Measurements from ENCODE around the gene RAB27A. TPM values are rescaled to one million over a fixed set of nuclear protein-coding genes. Genes with fewer than 3 reads are reported as not detected.
A peak's percentile ranks its signal among the peaks of the same experiment; 100 is the strongest.

Gene RAB27A
- total RNA-seq, 5 donors from 2014 or later (not counting 1 experiment from before 2014, with no cell fraction given): 29.7 to 47.2 (median 35.2) TPM

- CTCF ChIA-PET: interaction anchor here in 1 of 2 donors (1.1 to 1.5 kb wide), 3 partner anchors 9 to 44 kb away, joined by 3 to 4 read pairs (median 3); no protein-coding TSS in a partner anchor
- H3K9me3 ChIP-seq: no peaks in the 10 kb centered on the region
- POLR2A ChIA-PET: interaction anchor here in 1 of 2 donors (0.7 kb wide), 1 partner anchor 49 kb away, joined by 4 read pairs; no protein-coding TSS in a partner anchor
- Mint-ChIP-seq H3K4me1 (peaks cover 40 to 61% (median 53%) of the 10 kb centered on the region in 3 donors), H3K9me3 (no peaks in the 10 kb centered on the region), H3K4me3 (no peak overlapping the region), H3K27me3 (no peaks in the 10 kb centered on the region), H3K36me3 (peaks cover 15% of the 10 kb centered on the region), H3K27ac (no peak overlapping the region)
- H3K4me3 ChIP-seq (ENCODE audit: control insufficient read depth in 1 of 2, extremely low read depth in 1 of 2, low read length in 1 of 2): no peak overlapping the region
- DNase-seq: no peak
- H3K4me1 ChIP-seq (ENCODE audit: control insufficient read depth in 1 of 2, extremely low read depth in 1 of 2, insufficient read depth in 2 of 2, low read length in 2 of 2): peaks cover 13 to 27% of the 10 kb centered on the region in 2 experiments
- H3K36me3 ChIP-seq (ENCODE audit: control insufficient read depth in 2 of 2, extremely low read depth in 1 of 2, insufficient read depth in 1 of 2, low read length in 1 of 2): peaks cover 0 to 3% of the 10 kb centered on the region in 2 donors
- no peak overlapping the region for H3K27ac ChIP-seq (ENCODE audit: low read length)
- no peak for ATAC-seq (replicated peaks in 1 of 4)
- no CpG with 5 or more reads among the region's 3 CpGs for WGBS (ENCODE audit: insufficient coverage)
- H3K27me3 ChIP-seq (replicated peaks in 1 of 2; ENCODE audit: control insufficient read depth in 2 of 2, extremely low read depth in 1 of 2, insufficient read depth in 2 of 2, low read length in 1 of 2): no peaks in the 10 kb centered on the region
These were observed 43.0 kb downstream of the RAB27A start for GRCh38 chr15:55246567-55246966.

- no peak for ATAC-seq (replicated peaks in 1 of 4)
- peaks cover 38 to 60% (median 50%) of the 10 kb centered on the region in 3 donors for H3K4me1 Mint-ChIP-seq
- no peaks in the 10 kb centered on the region for H3K9me3 Mint-ChIP-seq
- H3K4me3 Mint-ChIP-seq: no peak overlapping the region
- WGBS (ENCODE audit: insufficient coverage): no CpG with 5 or more reads among the region's 4 CpGs
- H3K27ac ChIP-seq (ENCODE audit: low read length): no peak overlapping the region
- no peaks in the 10 kb centered on the region for H3K9me3 ChIP-seq
- ChIA-PET CTCF (no interaction called here), POLR2A (interaction anchor here in 1 of 2 donors (0.5 kb wide), 1 partner anchor 8 kb away, joined by 3 read pairs; no protein-coding TSS in a partner anchor)
- peaks cover 8 to 18% of the 10 kb centered on the region in 2 experiments for H3K4me1 ChIP-seq (ENCODE audit: control insufficient read depth in 1 of 2, extremely low read depth in 1 of 2, insufficient read depth in 2 of 2, low read length in 2 of 2)
- H3K27me3 Mint-ChIP-seq: no peaks in the 10 kb centered on the region
- H3K4me3 ChIP-seq (ENCODE audit: control insufficient read depth in 1 of 2, extremely low read depth in 1 of 2, low read length in 1 of 2): no peak overlapping the region
- peak overlapping the region; percentile 8 to 18 for H3K27ac Mint-ChIP-seq
- peak in 1 of 35 experiments; percentile 30 for DNase-seq
- H3K36me3 ChIP-seq (ENCODE audit: control insufficient read depth in 2 of 2, extremely low read depth in 1 of 2, insufficient read depth in 1 of 2, low read length in 1 of 2): peaks cover 0 to 3% of the 10 kb centered on the region in 2 donors
- peaks cover 12% of the 10 kb centered on the region for H3K36me3 Mint-ChIP-seq
- no peaks in the 10 kb centered on the region for H3K27me3 ChIP-seq (replicated peaks in 1 of 2; ENCODE audit: control insufficient read depth in 2 of 2, extremely low read depth in 1 of 2, insufficient read depth in 2 of 2, low read length in 1 of 2)
These were observed 44.6 kb downstream of the RAB27A start for GRCh38 chr15:55245059-55245458.

GRCh38 chr15:55241891-55242290 is 47.7 kb downstream of the RAB27A start:
- Histone ChIP-seq H3K36me3 (ENCODE audit: control insufficient read depth in 2 of 2, extremely low read depth in 1 of 2, insufficient read depth in 1 of 2, low read length in 1 of 2) (peaks cover 0 to 3% of the 10 kb centered on the region in 2 donors), H3K4me3 (ENCODE audit: control insufficient read depth in 1 of 2, extremely low read depth in 1 of 2, low read length in 1 of 2) (no peak overlapping the region), H3K27ac (ENCODE audit: low read length) (no peak overlapping the region), H3K4me1 (ENCODE audit: control insufficient read depth in 1 of 2, extremely low read depth in 1 of 2, insufficient read depth in 2 of 2, low read length in 2 of 2) (peaks cover 6 to 7% of the 10 kb centered on the region in 2 experiments), H3K9me3 (no peaks in the 10 kb centered on the region), H3K27me3 (replicated peaks in 1 of 2; ENCODE audit: control insufficient read depth in 2 of 2, extremely low read depth in 1 of 2, insufficient read depth in 2 of 2, low read length in 1 of 2) (no peaks in the 10 kb centered on the region)
- Mint-ChIP-seq H3K9me3 (no peaks in the 10 kb centered on the region), H3K36me3 (peaks cover 15% of the 10 kb centered on the region), H3K4me3 (no peak overlapping the region), H3K27ac (no peak overlapping the region), H3K4me1 (peaks cover 33 to 58% (median 51%) of the 10 kb centered on the region in 3 donors), H3K27me3 (no peaks in the 10 kb centered on the region)
- DNase-seq: no peak
- ChIA-PET CTCF (interaction anchor here in 1 of 2 donors (0.7 kb wide), 1 partner anchor 10 kb away, joined by 6 read pairs; no protein-coding TSS in a partner anchor), POLR2A (no interaction called here)
- no peak for ATAC-seq (replicated peaks in 1 of 4)
- WGBS (ENCODE audit: insufficient coverage): no CpG with 5 or more reads among the region's 1 CpG

- no peaks in the 10 kb centered on the region for H3K9me3 ChIP-seq
- H3K36me3 ChIP-seq (ENCODE audit: control insufficient read depth in 2 of 2, extremely low read depth in 1 of 2, insufficient read depth in 1 of 2, low read length in 1 of 2): peaks cover 0 to 3% of the 10 kb centered on the region in 2 donors
- H3K27ac Mint-ChIP-seq: no peak overlapping the region
- ChIA-PET POLR2A (interaction anchor here in 1 of 2 donors (0.6 kb wide), 1 partner anchor 576 kb away, joined by 4 read pairs; no protein-coding TSS in a partner anchor), CTCF (interaction anchor here (0.7 to 1.1 kb wide), 3 partner anchors 9 to 50 kb away, joined by 3 to 6 read pairs (median 3); no protein-coding TSS in a partner anchor)
- H3K4me3 ChIP-seq (ENCODE audit: control insufficient read depth in 1 of 2, extremely low read depth in 1 of 2, low read length in 1 of 2): no peak overlapping the region
- ATAC-seq (replicated peaks in 1 of 4): no peak
- H3K9me3 Mint-ChIP-seq: no peaks in the 10 kb centered on the region
- WGBS (ENCODE audit: insufficient coverage): no CpG with 5 or more reads among the region's 1 CpG
- H3K27me3 ChIP-seq (replicated peaks in 1 of 2; ENCODE audit: control insufficient read depth in 2 of 2, extremely low read depth in 1 of 2, insufficient read depth in 2 of 2, low read length in 1 of 2): no peaks in the 10 kb centered on the region
- H3K4me1 Mint-ChIP-seq: peaks cover 33 to 52% (median 45%) of the 10 kb centered on the region in 3 donors
- no peaks in the 10 kb centered on the region for H3K27me3 Mint-ChIP-seq
- no peak overlapping the region for H3K4me3 Mint-ChIP-seq
- H3K4me1 ChIP-seq (ENCODE audit: control insufficient read depth in 1 of 2, extremely low read depth in 1 of 2, insufficient read depth in 2 of 2, low read length in 2 of 2): peaks cover 6 to 7% of the 10 kb centered on the region in 2 experiments
- no peak for DNase-seq
- peaks cover 13% of the 10 kb centered on the region for H3K36me3 Mint-ChIP-seq
- H3K27ac ChIP-seq (ENCODE audit: low read length): no peak overlapping the region
These were observed 48.4 kb downstream of the RAB27A start for GRCh38 chr15:55241186-55241585.

- no peak overlapping the region for H3K4me3 Mint-ChIP-seq
- ChIA-PET CTCF (interaction anchor here (1.0 to 1.1 kb wide), 2 partner anchors 9 to 51 kb away, joined by 3 read pairs; no protein-coding TSS in a partner anchor), POLR2A (no interaction called here)
- H3K27me3 Mint-ChIP-seq: no peaks in the 10 kb centered on the region
- H3K27ac Mint-ChIP-seq: peak overlapping the region in 1 of 2 donors; percentile 78
- H3K36me3 Mint-ChIP-seq: peaks cover 13% of the 10 kb centered on the region
- Histone ChIP-seq H3K27me3 (replicated peaks in 1 of 2; ENCODE audit: control insufficient read depth in 2 of 2, extremely low read depth in 1 of 2, insufficient read depth in 2 of 2, low read length in 1 of 2) (no peaks in the 10 kb centered on the region), H3K9me3 (no peaks in the 10 kb centered on the region), H3K36me3 (ENCODE audit: control insufficient read depth in 2 of 2, extremely low read depth in 1 of 2, insufficient read depth in 1 of 2, low read length in 1 of 2) (no peaks in the 10 kb centered on the region), H3K27ac (ENCODE audit: low read length) (no peak overlapping the region), H3K4me1 (ENCODE audit: control insufficient read depth in 1 of 2, extremely low read depth in 1 of 2, insufficient read depth in 2 of 2, low read length in 2 of 2) (peaks cover 6 to 7% of the 10 kb centered on the region in 2 experiments), H3K4me3 (ENCODE audit: control insufficient read depth in 1 of 2, extremely low read depth in 1 of 2, low read length in 1 of 2) (no peak overlapping the region)
- H3K9me3 Mint-ChIP-seq: no peaks in the 10 kb centered on the region
- ATAC-seq (replicated peaks in 1 of 4) (peak; percentile 37 to 64 (median 56)), DNase-seq (peak in 2 of 35 experiments; percentile 32 to 47)
- 0% methylated on average over 1 of the region's 3 CpGs for WGBS (ENCODE audit: insufficient coverage)
- peaks cover 32 to 48% (median 47%) of the 10 kb centered on the region in 3 donors for H3K4me1 Mint-ChIP-seq
These were observed 49.4 kb downstream of the RAB27A start for GRCh38 chr15:55240125-55240760.

- no peak overlapping the region for H3K4me3 ChIP-seq (ENCODE audit: control insufficient read depth in 1 of 2, extremely low read depth in 1 of 2, low read length in 1 of 2)
- Mint-ChIP-seq H3K4me1 (peaks cover 27 to 42% (median 40%) of the 10 kb centered on the region in 3 donors), H3K27me3 (no peaks in the 10 kb centered on the region), H3K9me3 (no peaks in the 10 kb centered on the region), H3K4me3 (no peak overlapping the region), H3K36me3 (peaks cover 15% of the 10 kb centered on the region), H3K27ac (peak overlapping the region in 1 of 2 donors; percentile 49)
- DNase-seq (no peak), ATAC-seq (replicated peaks in 1 of 4) (no peak)
- H3K27me3 ChIP-seq (replicated peaks in 1 of 2; ENCODE audit: control insufficient read depth in 2 of 2, extremely low read depth in 1 of 2, insufficient read depth in 2 of 2, low read length in 1 of 2): no peaks in the 10 kb centered on the region
- H3K4me1 ChIP-seq (ENCODE audit: control insufficient read depth in 1 of 2, extremely low read depth in 1 of 2, insufficient read depth in 2 of 2, low read length in 2 of 2): peaks cover 6 to 7% of the 10 kb centered on the region in 2 experiments
- POLR2A ChIA-PET: no interaction called here
- CTCF ChIA-PET: no interaction called here
- 100% methylated on average over 1 of the region's 5 CpGs for WGBS (ENCODE audit: insufficient coverage)
- H3K36me3 ChIP-seq (ENCODE audit: control insufficient read depth in 2 of 2, extremely low read depth in 1 of 2, insufficient read depth in 1 of 2, low read length in 1 of 2): peaks cover 0 to 2% of the 10 kb centered on the region in 2 donors
- no peak overlapping the region for H3K27ac ChIP-seq (ENCODE audit: low read length)
- no peaks in the 10 kb centered on the region for H3K9me3 ChIP-seq
These were observed 50.0 kb downstream of the RAB27A start for GRCh38 chr15:55239440-55240124.
